BLaER1 (cell line): ENCODE results near the gene SYT17.

Experiments used
- H3K27ac ChIP-seq: shearing (Covaris generic); formaldehyde crosslinking; 2 replicates; pipeline ENCODE4 v1.8.1; 2022
- H3K27me3 ChIP-seq: shearing (Covaris generic); formaldehyde crosslinking; 2 replicates; pipeline ENCODE4 v1.8.1; 2022
- H3K36me3 ChIP-seq: shearing (Covaris generic); formaldehyde crosslinking; 2 replicates; pipeline ENCODE4 v1.8.1; 2022
- H3K4me1 ChIP-seq: shearing (Covaris generic); formaldehyde crosslinking; 2 replicates; pipeline ENCODE4 v1.8.1; 2022
- H3K4me2 ChIP-seq: shearing (Covaris generic); formaldehyde crosslinking; 2 replicates; pipeline ENCODE4 v1.8.1; 2022
- H3K4me3 ChIP-seq: shearing (Covaris generic); formaldehyde crosslinking; 2 replicates; pipeline ENCODE4 v1.8.1; 2022
- H3K9ac ChIP-seq: shearing (Covaris generic); formaldehyde crosslinking; 2 replicates; pipeline ENCODE4 v1.8.1; 2022
- H3K9me3 ChIP-seq: shearing (Covaris generic); formaldehyde crosslinking; 2 replicates; pipeline ENCODE4 v1.8.1; 2022
- H4K20me1 ChIP-seq: shearing (Covaris generic); formaldehyde crosslinking; 2 replicates; pipeline ENCODE4 v1.8.1; 2022
- Cebpa-rat ChIP-seq: shearing (Covaris generic); IDR thresholded peaks from 2 replicates; pipeline ENCODE4 v1.8.1; 2022

SYT17 gene

DNA sequence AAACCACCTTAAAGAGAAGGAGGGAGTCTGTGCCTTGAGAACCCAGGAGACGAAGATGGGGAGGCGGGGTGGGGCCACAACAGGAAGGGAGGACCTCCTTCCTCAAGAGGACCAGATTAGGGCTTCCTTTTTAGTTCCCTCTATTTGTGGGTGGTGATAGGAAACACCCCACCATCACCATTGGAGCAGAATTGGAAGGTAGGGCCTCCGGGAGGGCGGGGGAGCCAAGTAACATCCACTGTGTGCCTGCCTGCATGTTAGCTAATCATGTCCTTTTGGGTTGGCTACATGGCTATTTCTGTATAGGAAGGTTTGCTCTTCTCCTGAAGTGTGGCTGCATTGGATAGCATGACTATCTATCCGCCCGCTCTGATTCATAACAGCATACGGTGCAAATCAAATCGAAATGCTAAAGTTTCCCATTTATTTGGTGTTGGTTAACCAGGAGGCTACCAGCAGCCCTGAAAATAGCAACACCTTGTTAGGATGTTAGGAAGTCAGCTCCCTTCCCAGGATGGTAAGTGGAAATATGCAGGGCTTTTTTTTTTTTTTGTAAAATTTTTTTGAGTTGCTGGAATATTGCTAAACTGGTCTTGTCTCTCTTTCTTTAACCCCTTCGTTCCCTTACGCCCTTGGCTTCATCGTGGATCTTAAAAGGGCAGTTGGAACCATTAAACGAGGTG lies 4.2 kb downstream of the SYT17 start:
- Histone ChIP-seq H3K4me3 (no peak overlapping the region), H3K36me3 (no peaks in the 10 kb centered on the region), H3K27me3 (peaks cover 9% of the 10 kb centered on the region; the same call in 1 of the 2 replicates), H3K4me2 (no peak overlapping the region), H3K9me3 (no peaks in the 10 kb centered on the region), H4K20me1 (no peaks in the 10 kb centered on the region), H3K27ac (no peak overlapping the region), H3K4me1 (no peaks in the 10 kb centered on the region), H3K9ac (no peak overlapping the region)
- no peak for TF ChIP-seq Cebpa-rat

DNA sequence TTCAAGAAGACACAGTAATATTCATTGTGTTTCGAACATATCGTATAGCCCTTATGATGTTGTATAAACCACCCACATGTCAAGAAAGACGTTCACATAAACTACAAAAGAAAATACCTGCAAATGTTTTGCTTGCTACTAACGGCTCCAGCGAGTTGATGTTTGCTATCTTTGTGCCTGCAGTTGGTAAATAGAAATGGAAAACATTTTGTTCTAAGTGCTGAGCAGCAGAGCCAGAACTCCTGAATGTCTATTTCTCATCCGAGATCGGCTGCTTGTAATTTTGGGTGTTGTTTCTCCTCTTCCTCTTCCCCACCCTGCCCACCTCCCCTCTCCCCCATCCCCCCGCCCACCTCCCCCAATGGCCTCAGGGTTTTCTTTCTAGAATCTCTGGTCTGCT lies 5.0 kb downstream of the SYT17 start:
- no peaks in the 10 kb centered on the region for H3K9me3 ChIP-seq
- H3K36me3 ChIP-seq, result no peaks in the 10 kb centered on the region
- TF ChIP-seq Cebpa-rat, result no peak
- no peak overlapping the region for H3K4me2 ChIP-seq
- no peak overlapping the region for H3K27ac ChIP-seq
- H3K4me1 ChIP-seq, result no peaks in the 10 kb centered on the region
- peaks cover 9% of the 10 kb centered on the region; the same call in 1 of the 2 replicates for H3K27me3 ChIP-seq
- no peak overlapping the region for H3K4me3 ChIP-seq
- H4K20me1 ChIP-seq, result no peaks in the 10 kb centered on the region
- no peak overlapping the region for H3K9ac ChIP-seq

DNA sequence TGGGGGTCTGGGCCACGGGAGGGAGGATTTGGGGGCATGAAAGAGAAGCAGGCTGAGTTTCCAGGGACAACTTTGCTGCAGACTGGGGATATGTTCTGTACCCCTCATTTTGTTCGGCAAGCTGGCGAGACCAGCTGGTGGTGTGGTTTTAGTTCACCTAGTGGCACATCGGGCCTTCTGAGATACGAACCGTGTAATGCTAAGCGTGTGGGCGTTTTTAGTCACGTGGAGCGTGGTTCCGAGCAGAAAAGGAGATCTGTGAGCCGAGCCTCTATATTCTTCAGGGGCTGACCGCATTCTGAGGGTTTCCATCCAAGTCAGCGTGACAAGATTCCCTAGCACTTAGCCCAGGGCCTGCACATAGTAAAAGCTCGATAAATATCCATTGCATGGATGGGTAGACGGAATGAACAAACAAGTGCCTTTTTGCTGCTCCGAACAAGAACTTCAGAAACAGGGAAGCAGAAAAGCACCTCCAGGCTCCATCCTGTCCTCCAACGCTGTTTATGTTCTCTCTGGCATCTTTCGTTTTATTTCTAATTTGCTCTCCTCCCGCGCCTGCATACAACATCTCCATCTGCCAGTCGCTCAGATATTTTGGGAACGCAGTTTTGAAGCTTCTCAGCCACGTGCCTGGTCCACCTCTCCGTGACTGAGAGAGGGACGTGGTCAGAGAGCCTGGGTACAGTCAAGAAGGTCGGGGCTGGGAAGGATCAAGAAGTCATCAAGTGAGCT lies 5.8 kb downstream of the SYT17 start:
- H4K20me1 ChIP-seq, result no peaks in the 10 kb centered on the region
- no peaks in the 10 kb centered on the region for H3K36me3 ChIP-seq
- no peak overlapping the region for H3K27ac ChIP-seq
- H3K27me3 ChIP-seq, result 0 out of 2 replicates have a peak, but pooled peaks cover 4% of the 10 kb centered on the region
- H3K4me1 ChIP-seq, result no peaks in the 10 kb centered on the region
- H3K4me2 ChIP-seq, result no peak overlapping the region
- H3K9me3 ChIP-seq, result no peaks in the 10 kb centered on the region
- no peak for TF ChIP-seq Cebpa-rat
- no peak overlapping the region for H3K4me3 ChIP-seq
- no peak overlapping the region for H3K9ac ChIP-seq

DNA sequence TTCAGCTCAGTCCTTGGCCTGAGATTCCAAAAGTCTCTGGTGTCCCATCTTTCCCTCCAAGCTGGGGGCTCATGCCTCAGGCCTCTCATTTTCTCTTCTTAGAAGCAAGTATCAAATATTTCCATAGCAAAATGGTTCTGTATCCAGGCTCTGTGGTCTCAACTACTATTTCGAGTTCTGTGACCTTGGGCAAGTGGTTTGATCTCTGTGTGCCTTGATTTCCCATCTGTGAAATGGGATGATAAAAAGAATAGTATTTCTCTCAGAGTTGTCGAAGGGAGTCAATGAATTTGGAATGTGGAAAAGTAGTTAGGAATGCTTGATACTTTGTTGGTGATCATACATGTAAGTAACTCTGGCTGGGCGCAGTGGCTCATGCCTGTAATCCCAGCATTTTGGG lies 6.4 kb downstream of the SYT17 start:
- Histone ChIP-seq H3K4me3 (no peak overlapping the region), H3K27me3 (0 out of 2 replicates have a peak, but pooled peaks cover 2% of the 10 kb centered on the region), H3K4me2 (no peak overlapping the region), H3K27ac (no peak overlapping the region), H3K9me3 (no peaks in the 10 kb centered on the region), H4K20me1 (no peaks in the 10 kb centered on the region), H3K36me3 (no peaks in the 10 kb centered on the region), H3K9ac (no peak overlapping the region), H3K4me1 (no peaks in the 10 kb centered on the region)
- no peak for TF ChIP-seq Cebpa-rat

DNA sequence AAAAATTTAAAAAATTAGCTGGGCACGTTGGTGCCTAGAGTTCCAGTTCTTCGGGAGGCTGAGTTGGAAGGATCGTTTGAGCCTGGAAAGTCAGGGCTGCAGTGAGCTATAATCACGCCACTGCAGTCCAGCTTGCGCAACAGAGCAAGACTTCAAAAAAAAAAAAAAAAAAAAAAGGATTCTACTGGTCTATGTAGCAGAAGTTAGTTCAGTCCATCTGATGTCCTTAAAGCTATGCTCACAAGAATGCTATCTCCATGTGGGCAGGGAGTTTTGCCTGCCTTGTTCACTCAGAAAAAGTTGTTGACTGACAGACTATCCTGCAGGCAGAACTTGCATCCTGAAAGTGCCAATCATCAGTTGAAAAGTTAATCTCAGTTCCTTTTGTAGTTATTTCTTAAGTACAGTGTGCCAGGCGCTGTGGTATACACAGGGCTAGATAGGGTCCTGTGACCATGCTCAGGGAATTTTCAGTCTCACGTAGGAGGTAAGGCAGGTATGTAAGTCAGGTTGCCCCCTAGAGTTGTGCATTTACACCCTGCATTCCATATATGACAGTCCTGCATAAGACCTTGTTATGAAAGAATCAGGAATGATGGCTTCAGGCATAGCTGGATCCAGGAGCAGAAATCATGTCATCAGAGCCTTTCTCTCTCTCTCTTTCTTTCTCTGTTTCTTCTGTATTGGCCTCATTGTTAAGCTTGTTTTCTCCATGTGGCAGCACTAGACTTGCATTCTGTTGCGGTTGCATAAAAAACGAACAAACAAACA lies 7.6 kb downstream of the SYT17 start:
- Histone ChIP-seq H3K9ac (no peak overlapping the region), H3K27me3 (no peaks in the 10 kb centered on the region), H3K27ac (no peak overlapping the region), H3K4me1 (no peaks in the 10 kb centered on the region), H3K36me3 (no peaks in the 10 kb centered on the region), H4K20me1 (no peaks in the 10 kb centered on the region), H3K9me3 (no peaks in the 10 kb centered on the region), H3K4me2 (no peak overlapping the region), H3K4me3 (no peak overlapping the region)
- TF ChIP-seq Cebpa-rat, result 0 out of 2 replicates have a peak, but pooled peaks have one; percentile 29

DNA sequence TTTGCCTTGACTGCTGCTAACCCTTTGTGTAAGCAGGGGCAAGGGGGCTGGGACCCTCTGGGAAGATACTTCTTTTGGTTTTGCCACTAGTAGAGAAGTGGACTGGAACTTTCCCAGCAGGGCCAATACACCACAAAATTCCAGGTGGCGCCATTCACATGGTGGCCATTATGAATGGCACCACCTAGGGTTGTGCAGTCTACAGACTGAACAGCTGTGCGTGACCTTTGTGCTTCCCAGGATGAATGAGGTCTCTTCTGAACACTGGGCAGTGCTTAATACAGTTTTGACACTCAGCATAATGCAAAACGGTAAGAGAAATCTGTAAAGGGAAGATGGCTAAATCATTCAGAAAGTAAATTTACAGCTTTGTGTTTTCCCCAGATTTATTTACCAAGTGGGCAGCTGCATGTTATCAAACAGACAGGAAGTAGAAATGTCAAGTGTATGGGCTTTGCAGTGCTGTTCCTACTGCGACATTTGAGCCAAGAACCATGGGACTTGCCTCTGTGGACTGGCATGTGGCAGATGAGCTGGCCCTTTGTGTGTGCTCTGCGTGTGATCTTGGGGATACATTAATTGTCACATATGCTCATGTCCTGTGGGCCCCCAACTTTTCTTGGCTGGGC lies 9.2 kb downstream of the SYT17 start:
- Histone ChIP-seq H3K27ac (no peak overlapping the region), H3K4me3 (no peak overlapping the region), H3K4me2 (no peak overlapping the region), H3K27me3 (no peaks in the 10 kb centered on the region), H3K9me3 (no peaks in the 10 kb centered on the region), H3K9ac (no peak overlapping the region), H3K36me3 (no peaks in the 10 kb centered on the region), H3K4me1 (no peaks in the 10 kb centered on the region), H4K20me1 (no peaks in the 10 kb centered on the region)
- no peak for TF ChIP-seq Cebpa-rat

DNA sequence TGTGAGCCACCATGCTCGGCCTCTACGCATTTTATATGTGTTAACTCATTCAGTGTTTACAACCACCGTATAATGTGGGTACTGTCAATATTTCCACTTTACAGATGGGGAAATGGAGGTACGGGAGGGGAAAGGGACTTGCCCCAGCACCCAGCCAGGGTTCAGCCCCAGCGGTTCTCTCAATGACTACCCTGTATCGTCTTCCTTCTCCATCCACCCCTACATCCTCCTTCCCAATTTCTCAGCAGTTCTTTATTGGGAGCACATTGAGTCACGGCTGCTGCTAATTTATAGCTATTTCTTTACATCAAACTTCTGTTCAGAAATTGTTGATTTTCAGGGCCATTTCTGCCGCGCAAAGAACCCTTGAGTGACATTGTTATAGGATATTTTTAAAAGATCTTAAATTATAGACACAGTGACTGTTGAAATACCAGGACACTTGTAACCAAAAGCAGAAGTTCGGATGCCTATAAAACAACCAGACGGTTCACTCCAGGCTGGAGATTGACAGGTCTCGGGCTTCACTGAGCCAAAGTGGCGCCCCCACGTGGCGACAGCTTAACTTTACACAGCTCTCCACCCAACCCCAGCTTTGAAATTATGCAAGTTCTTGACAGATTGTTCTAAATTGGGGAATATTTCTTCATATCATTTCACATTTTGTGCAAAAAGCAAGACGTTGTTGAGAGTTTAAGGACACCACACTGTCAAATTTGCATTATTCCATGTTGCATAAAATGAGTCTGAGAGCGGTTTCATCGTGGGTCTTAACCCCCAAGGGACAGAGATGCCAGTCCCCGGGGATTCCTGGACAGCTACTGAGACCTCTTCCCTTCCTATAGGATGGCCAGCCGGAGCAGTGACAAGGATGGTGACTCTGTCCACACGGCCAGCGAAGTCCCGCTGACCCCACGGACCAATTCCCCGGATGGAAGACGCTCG lies 11.8 kb downstream of the SYT17 start:
- Histone ChIP-seq H3K9me3 (no peaks in the 10 kb centered on the region), H3K9ac (no peak overlapping the region), H3K36me3 (no peaks in the 10 kb centered on the region), H3K4me2 (no peak overlapping the region), H3K27me3 (no peaks in the 10 kb centered on the region), H3K4me1 (no peaks in the 10 kb centered on the region), H3K27ac (no peak overlapping the region), H3K4me3 (no peak overlapping the region), H4K20me1 (no peaks in the 10 kb centered on the region)
- TF ChIP-seq Cebpa-rat, result no peak

DNA sequence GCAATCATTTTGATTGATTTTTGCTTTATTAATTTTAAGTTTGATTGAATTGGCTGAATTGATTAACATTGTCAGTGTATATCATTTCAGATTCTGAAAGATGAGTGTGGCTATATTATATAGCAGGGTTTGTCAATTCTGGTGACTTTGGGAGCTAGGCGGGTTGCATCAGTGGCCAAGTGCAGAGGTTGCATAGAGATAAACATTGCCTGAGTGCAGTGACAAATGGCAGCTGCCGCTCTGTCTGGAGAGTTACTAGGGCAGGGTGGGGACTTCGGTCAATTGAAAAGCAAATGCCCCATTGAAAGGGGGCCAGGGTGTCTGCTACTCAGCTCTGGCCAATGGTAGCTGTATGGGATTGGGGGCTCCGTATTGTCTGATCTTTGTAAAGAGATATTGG lies 12.7 kb downstream of the SYT17 start:
- Histone ChIP-seq H3K27me3 (no peaks in the 10 kb centered on the region), H3K4me1 (no peaks in the 10 kb centered on the region), H3K4me2 (no peak overlapping the region), H3K36me3 (no peaks in the 10 kb centered on the region), H3K9ac (no peak overlapping the region), H3K9me3 (no peaks in the 10 kb centered on the region), H3K4me3 (no peak overlapping the region), H4K20me1 (no peaks in the 10 kb centered on the region), H3K27ac (no peak overlapping the region)
- TF ChIP-seq Cebpa-rat, result no peak

DNA sequence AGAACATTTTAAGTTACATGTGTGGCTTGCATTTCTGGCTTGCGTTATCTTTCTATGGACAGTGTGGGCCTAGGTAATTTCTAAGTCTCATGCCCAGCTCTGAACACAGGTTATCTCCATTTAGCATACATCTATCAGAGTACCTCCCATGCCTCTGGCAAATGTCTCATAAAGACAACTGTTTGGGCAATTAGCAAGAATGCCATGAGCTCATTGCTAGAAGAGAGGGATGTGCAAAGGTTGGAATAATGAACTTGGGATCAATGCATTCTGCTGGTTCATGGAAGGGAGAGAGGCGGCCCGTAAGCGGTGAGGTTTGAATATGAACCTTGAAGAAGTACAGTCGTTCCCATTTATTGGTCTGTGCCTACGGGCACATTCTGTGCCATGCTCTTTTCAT lies 14.4 kb downstream of the SYT17 start:
- TF ChIP-seq Cebpa-rat, result no peak
- H3K9ac ChIP-seq, result no peak overlapping the region
- H3K27ac ChIP-seq, result no peak overlapping the region
- H4K20me1 ChIP-seq, result no peaks in the 10 kb centered on the region
- no peaks in the 10 kb centered on the region for H3K36me3 ChIP-seq
- H3K4me2 ChIP-seq, result no peak overlapping the region
- no peaks in the 10 kb centered on the region for H3K9me3 ChIP-seq
- no peak overlapping the region for H3K4me3 ChIP-seq
- H3K4me1 ChIP-seq, result no peaks in the 10 kb centered on the region
- H3K27me3 ChIP-seq, result no peaks in the 10 kb centered on the region
